HepG2 (cell line): ENCODE results near the gene RRBP1.

Experiments
- CTCF ChIP-seq: sonication (generic); formaldehyde crosslinking; IDR thresholded peaks from 2 replicates; pipeline ENCODE4 v1.5.0; 2020; ENCODE audit warnings: mild to moderate bottlenecking, missing genetic modification reagents, moderate library complexity
- GABPA ChIP-seq, 2 experiments: IDR thresholded peaks; 2 replicates each; pipeline ENCODE4 v1.6.1; 2011 to 2016; ENCODE audit warnings: low read depth in 2 of 2, low read length in 1 of 2, missing biosample characterization in 1 of 2, missing genetic modification characterization in 1 of 2
- HOXA7 ChIP-seq: sonication (generic); formaldehyde crosslinking; IDR thresholded peaks from 2 replicates; pipeline ENCODE4 v1.8.1; 2022; ENCODE audit warnings: mild to moderate bottlenecking, missing genetic modification reagents, moderate library complexity
- NFIB ChIP-seq: sonication (generic); formaldehyde crosslinking; IDR thresholded peaks from 2 replicates; pipeline ENCODE4 v1.9.0; 2021; ENCODE audit warnings: missing genetic modification reagents, mild to moderate bottlenecking, borderline replicate concordance
- POLR2A ChIP-seq, 2 experiments: IDR thresholded peaks; 2 replicates each; pipeline ENCODE4 v1.6.1; 2011; ENCODE audit warnings: low read depth in 2 of 2, low read length in 2 of 2, mild to moderate bottlenecking in 1 of 2, moderate library complexity in 1 of 2; ENCODE audit not compliant: insufficient read depth in 1 of 2
- RCOR2 ChIP-seq: IDR thresholded peaks from 2 replicates; pipeline ENCODE4 v1.6.1; 2016; ENCODE audit warnings: missing biosample characterization, missing genetic modification reagents
- YY1 ChIP-seq: IDR thresholded peaks from 2 replicates; pipeline ENCODE4 v1.6.1; 2011; ENCODE audit warnings: low read length, low read depth, moderate library complexity, mild to moderate bottlenecking; ENCODE audit not compliant: insufficient read depth, insufficient replicate concordance
- ZNF253 ChIP-seq: sonication (generic); formaldehyde crosslinking; IDR thresholded peaks from 2 replicates; pipeline ENCODE4 v1.8.0; 2022; ENCODE audit warnings: mild to moderate bottlenecking, missing genetic modification reagents, borderline replicate concordance
- TF ChIP-seq, protein P1 (sequence below): IDR thresholded peaks from 2 replicates; pipeline ENCODE4 v1.6.1; 2012; ENCODE audit warnings: inconsistent platforms
- TF ChIP-seq, protein P2 (sequence below): sonication (generic); formaldehyde crosslinking; IDR thresholded peaks from 2 replicates; pipeline ENCODE4 v1.4.0; 2020; ENCODE audit warnings: mild to moderate bottlenecking, missing genetic modification reagents
- TF ChIP-seq, protein P3 (sequence below): IDR thresholded peaks from 2 replicates; pipeline ENCODE4 v1.6.1; 2016
- TF ChIP-seq, protein P4 (sequence below): sonication (generic); formaldehyde crosslinking; IDR thresholded peaks from 2 replicates; pipeline ENCODE4 v1.4.0; 2020; ENCODE audit warnings: missing genetic modification reagents

DNA sequence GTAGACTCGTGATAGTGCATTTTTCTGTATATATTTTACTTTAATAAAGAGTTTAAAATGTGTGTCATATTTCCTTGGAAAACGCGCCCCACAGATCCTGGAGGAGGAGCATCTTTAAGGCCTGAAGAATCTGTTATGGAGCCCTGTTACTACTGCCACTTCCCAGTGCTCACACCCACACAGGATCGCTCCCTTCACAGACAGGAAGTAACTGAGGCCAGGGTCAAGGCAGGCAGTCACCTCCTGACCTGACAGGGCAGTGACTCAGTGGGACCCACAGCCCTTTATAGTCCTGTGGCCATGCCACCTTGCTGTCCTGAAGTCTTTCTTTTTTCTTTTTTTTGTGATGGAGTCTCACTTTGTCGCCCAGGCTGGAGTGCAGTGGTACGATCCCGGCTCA, 9.0 kb downstream of the RRBP1 start:
- TF ChIP-seq, protein P1, sequence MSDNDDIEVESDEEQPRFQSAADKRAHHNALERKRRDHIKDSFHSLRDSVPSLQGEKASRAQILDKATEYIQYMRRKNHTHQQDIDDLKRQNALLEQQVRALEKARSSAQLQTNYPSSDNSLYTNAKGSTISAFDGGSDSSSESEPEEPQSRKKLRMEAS, result no peak
- TF ChIP-seq NFIB (CRISPR knock-in tag) (no peak), YY1 (no peak), HOXA7 (CRISPR knock-in tag) (no peak), ZNF253 (CRISPR knock-in tag) (no peak), RCOR2 (CRISPR knock-in tag) (no peak), POLR2A (IDR thresholded peaks at IDR 0.05; ENCODE audit: insufficient read depth in 1 of 2, low read depth in 2 of 2, low read length in 2 of 2) (no peak), CTCF (CRISPR knock-in tag) (no peak), GABPA (IDR thresholded peaks at IDR 0.05; ENCODE audit: low read depth, low read length) (no peak), GABPA (CRISPR knock-in tag; IDR thresholded peaks at IDR 0.05; ENCODE audit: low read depth) (no peak)
- TF ChIP-seq, protein P2, sequence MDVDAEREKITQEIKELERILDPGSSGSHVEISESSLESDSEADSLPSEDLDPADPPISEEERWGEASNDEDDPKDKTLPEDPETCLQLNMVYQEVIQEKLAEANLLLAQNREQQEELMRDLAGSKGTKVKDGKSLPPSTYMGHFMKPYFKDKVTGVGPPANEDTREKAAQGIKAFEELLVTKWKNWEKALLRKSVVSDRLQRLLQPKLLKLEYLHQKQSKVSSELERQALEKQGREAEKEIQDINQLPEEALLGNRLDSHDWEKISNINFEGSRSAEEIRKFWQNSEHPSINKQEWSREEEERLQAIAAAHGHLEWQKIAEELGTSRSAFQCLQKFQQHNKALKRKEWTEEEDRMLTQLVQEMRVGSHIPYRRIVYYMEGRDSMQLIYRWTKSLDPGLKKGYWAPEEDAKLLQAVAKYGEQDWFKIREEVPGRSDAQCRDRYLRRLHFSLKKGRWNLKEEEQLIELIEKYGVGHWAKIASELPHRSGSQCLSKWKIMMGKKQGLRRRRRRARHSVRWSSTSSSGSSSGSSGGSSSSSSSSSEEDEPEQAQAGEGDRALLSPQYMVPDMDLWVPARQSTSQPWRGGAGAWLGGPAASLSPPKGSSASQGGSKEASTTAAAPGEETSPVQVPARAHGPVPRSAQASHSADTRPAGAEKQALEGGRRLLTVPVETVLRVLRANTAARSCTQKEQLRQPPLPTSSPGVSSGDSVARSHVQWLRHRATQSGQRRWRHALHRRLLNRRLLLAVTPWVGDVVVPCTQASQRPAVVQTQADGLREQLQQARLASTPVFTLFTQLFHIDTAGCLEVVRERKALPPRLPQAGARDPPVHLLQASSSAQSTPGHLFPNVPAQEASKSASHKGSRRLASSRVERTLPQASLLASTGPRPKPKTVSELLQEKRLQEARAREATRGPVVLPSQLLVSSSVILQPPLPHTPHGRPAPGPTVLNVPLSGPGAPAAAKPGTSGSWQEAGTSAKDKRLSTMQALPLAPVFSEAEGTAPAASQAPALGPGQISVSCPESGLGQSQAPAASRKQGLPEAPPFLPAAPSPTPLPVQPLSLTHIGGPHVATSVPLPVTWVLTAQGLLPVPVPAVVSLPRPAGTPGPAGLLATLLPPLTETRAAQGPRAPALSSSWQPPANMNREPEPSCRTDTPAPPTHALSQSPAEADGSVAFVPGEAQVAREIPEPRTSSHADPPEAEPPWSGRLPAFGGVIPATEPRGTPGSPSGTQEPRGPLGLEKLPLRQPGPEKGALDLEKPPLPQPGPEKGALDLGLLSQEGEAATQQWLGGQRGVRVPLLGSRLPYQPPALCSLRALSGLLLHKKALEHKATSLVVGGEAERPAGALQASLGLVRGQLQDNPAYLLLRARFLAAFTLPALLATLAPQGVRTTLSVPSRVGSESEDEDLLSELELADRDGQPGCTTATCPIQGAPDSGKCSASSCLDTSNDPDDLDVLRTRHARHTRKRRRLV (CRISPR knock-in tag), result no peak
- TF ChIP-seq, protein P3, sequence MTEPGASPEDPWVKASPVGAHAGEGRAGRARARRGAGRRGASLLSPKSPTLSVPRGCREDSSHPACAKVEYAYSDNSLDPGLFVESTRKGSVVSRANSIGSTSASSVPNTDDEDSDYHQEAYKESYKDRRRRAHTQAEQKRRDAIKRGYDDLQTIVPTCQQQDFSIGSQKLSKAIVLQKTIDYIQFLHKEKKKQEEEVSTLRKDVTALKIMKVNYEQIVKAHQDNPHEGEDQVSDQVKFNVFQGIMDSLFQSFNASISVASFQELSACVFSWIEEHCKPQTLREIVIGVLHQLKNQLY (CRISPR knock-in tag), result no peak
- TF ChIP-seq, protein P4, sequence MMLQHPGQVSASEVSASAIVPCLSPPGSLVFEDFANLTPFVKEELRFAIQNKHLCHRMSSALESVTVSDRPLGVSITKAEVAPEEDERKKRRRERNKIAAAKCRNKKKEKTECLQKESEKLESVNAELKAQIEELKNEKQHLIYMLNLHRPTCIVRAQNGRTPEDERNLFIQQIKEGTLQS (CRISPR knock-in tag), result no peak
